ENCODE results near the gene XBP1.

GRCh38 chr22:28759861-28760560 lies 40.4 kb downstream of the XBP1 start:
- no peak for TF ChIP-seq CTCF (IDR thresholded peaks at IDR 0.05)
- TF ChIP-seq POLR2A (IDR thresholded peaks at IDR 0.05): no peak

Measured in adrenal gland (tissue), 5 donors.